ENCODE data around the gene ZNF155. TPM values are rescaled to one million over a fixed set of nuclear protein-coding genes. Genes with fewer than 3 reads are reported as not detected.

The ZNF155 gene
- total RNA-seq, result 1 to 10 TPM; 4.2 to 7.2 (median 5.1) TPM

DNA sequence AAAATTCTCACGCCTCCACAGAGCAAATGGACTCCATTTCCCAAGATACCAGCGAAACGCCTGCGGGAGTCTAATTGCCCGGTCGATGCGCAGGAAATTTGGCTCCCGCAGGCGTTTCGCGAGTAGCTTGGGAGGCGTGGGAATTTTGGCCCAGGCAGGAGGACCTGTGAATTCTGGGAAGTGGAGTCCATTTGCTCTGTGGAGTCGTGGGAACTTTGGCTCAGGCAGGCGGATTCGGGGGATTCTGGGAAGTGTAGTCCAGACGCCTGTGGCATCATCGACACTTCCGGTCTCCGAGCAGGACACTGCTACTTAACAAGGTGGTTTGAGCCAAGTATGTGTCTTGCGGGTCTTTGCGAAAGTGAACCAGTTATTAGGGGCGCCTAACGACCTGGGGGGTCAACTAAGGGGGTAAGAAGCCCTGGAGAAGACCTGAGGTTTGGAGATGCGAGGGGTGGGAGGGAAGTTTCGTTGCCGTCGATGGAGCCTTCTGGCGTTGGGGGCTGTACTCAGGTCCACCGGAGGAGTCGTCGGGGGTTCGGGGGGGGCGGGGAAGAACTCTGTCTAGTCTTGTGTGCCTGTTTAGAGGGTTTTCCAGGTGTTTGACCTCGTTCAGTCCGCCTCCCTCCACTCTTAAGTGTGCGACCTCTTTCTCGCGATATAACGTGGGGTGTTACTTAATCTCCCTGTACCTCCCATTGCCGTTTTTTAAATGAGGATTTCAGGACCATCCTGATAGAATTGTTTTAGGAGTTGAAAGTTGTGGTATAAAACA lies at the start of gene ZNF155:
Gene ZNF155, plus strand, starts transcription at position 277 of the 775 bp plus-strand sequence. CDS start 4,356 bp downstream, outside the sequence.
- DNase-seq (ENCODE audit: low spot score in 2 of 2), result peak; percentile 76 to 87
- TF ChIP-seq POLR2A (IDR thresholded peaks at IDR 0.05), result peak in 1 of 2 donors; percentile 17
- TF ChIP-seq EP300 (IDR thresholded peaks at IDR 0.05), result peak in 1 of 2 donors; percentile 81
- TF ChIP-seq, protein P1, sequence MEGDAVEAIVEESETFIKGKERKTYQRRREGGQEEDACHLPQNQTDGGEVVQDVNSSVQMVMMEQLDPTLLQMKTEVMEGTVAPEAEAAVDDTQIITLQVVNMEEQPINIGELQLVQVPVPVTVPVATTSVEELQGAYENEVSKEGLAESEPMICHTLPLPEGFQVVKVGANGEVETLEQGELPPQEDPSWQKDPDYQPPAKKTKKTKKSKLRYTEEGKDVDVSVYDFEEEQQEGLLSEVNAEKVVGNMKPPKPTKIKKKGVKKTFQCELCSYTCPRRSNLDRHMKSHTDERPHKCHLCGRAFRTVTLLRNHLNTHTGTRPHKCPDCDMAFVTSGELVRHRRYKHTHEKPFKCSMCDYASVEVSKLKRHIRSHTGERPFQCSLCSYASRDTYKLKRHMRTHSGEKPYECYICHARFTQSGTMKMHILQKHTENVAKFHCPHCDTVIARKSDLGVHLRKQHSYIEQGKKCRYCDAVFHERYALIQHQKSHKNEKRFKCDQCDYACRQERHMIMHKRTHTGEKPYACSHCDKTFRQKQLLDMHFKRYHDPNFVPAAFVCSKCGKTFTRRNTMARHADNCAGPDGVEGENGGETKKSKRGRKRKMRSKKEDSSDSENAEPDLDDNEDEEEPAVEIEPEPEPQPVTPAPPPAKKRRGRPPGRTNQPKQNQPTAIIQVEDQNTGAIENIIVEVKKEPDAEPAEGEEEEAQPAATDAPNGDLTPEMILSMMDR (IDR thresholded peaks at IDR 0.05), result no peak
- Histone ChIP-seq H3K4me3 (peak within 1 kb of the TSS; percentile 46 to 79 (median 58)), H3K27ac (peak within 1 kb of the TSS; percentile 3 to 85 (median 70)), H3K27me3 (no peaks in the 10 kb centered on the region), H3K36me3 (peaks cover 0 to 33% (median 2%) of the 10 kb centered on the region in 3 donors), H3K9me3 (peaks cover 0 to 50% (median 12%) of the 10 kb centered on the region in 4 donors), H3K4me1 (peaks cover 0 to 14% (median 7%) of the 10 kb centered on the region in 4 donors)
- WGBS, 2 donors, result 1% methylated on average over 39 to 40 of the region's 40 CpGs

DNA sequence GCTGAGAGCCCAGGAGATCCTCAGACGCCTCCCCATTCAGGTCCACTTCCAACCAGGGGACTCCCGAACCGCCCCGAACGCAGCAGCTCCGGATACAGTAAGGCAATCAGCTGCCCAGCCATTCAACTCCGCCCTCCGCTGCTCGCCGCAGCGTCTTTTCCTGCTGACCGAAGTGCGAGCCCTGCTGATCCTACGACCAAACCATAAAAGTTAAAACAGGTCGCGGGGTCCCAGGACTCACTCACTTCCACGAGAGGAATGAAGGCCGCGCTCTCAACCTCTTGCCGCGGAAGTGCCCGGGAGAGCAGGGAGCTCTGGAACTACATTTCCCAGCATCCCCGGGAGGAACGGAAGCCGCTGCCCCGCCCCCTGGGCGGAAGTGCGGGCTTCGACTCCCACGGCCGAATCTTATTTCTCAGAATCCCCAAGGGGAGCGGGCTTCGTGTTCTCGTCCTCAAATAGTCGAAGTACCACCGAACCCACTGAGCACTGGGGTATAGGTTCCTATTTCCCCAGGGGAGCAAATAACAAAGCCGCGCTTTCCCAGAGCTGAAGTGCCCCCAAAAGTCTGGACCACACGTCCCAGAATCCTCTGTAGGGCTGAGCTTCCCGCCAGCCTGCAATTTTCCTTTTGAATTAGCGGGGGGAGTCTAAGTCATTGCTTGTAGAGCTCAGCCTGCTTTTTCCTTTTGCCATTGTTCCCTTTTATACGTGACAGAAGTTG lies 48.8 kb upstream of the ZNF155 start, which contains the start of gene ZNF45:
Gene ZNF45, minus strand, starts transcription at position 298 of the 724 bp plus-strand sequence. CDS start 13,097 bp downstream, outside the sequence.
- H3K27ac ChIP-seq, result peak within 1 kb of the TSS; percentile 43 to 90 (median 80)
- H3K36me3 ChIP-seq, result peaks cover 0 to 32% (median 19%) of the 10 kb centered on the region in 3 donors
- peak within 1 kb of the TSS; percentile 41 to 69 (median 53) for H3K4me3 ChIP-seq
- H3K27me3 ChIP-seq, result no peaks in the 10 kb centered on the region
- H3K4me1 ChIP-seq, result peaks cover 0 to 23% (median 10%) of the 10 kb centered on the region in 4 donors
- no peaks in the 10 kb centered on the region for H3K9me3 ChIP-seq
- 1% methylated on average over 32 to 41 of the region's 42 CpGs for WGBS, 2 donors
- TF ChIP-seq EP300 (IDR thresholded peaks at IDR 0.05), result peak; percentile 22 to 75
- no peak for TF ChIP-seq POLR2A (IDR thresholded peaks at IDR 0.05)
- peak; percentile 69 to 90 for DNase-seq (ENCODE audit: low spot score in 2 of 2)

DNA sequence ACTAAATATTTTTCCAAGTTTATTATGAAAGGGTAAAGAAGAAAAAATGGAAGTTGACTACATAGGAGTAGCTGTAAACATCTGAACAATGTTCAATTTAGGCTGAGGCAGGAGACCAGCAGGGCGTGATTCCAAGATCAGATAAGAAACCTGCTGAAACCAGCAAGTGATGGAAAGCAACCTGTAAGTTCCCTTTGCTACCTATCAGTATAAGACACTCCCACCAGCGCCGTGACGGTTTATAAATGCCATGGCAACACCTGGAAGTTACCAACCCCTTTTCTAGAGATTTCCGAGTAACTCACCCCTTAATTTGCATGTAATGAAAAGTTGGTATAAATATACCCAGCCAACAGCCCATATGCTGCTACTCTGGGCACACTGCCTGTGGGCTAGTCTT lies 47.8 kb upstream of the ZNF155 start:
- TF ChIP-seq POLR2A (IDR thresholded peaks at IDR 0.05) (no peak), EP300 (IDR thresholded peaks at IDR 0.05) (no peak)
- TF ChIP-seq, protein P1 (IDR thresholded peaks at IDR 0.05), result no peak
- Histone ChIP-seq H3K4me3 (no peak overlapping the region), H3K27ac (no peak overlapping the region), H3K36me3 (peaks cover 0 to 21% (median 15%) of the 10 kb centered on the region in 3 donors), H3K9me3 (no peaks in the 10 kb centered on the region), H3K4me1 (peaks cover 0 to 23% (median 10%) of the 10 kb centered on the region in 4 donors), H3K27me3 (no peaks in the 10 kb centered on the region)
- no peak for DNase-seq (ENCODE audit: low spot score in 2 of 2)
- 83 to 88% methylated on average over 5 of the region's 5 CpGs for WGBS, 2 donors

DNA sequence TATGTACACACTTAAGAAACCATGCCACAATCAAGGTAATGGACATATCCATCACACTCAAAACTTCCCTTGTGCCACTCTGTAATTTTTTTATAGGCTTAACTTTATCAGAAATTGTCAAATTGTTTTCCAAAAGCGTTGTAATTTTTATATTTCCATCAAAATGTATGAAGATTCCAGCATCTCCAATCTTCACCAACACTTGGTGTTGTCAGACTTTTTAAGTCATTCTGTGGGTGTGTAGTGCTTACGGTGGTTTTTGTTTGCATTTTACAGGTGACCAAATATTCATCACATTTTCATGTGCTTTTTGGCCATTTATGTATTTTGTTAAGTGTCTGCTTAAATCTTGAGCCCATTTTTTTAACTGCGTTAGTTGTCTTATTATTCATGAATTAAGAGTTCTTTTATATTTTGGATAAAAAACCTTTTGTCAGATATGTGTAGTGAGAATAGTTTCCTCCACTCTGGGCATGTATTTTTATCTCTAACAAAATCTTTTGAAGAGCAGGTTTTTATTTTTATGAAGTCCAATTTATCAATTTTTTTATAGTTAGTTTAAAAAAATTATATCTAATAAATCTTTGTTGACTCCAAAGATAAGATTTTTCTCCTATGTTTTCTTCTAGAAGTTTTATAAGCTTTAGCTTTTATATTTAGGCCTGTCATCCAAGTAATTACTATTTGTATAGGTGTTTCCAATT lies 44.3 kb upstream of the ZNF155 start:
- no peaks in the 10 kb centered on the region for H3K27me3 ChIP-seq
- 75 to 77% methylated on average over 3 of the region's 3 CpGs for WGBS, 2 donors
- no peaks in the 10 kb centered on the region for H3K9me3 ChIP-seq
- TF ChIP-seq EP300 (IDR thresholded peaks at IDR 0.05) (no peak), POLR2A (IDR thresholded peaks at IDR 0.05) (no peak)
- TF ChIP-seq, protein P1 (IDR thresholded peaks at IDR 0.05), result no peak
- H3K27ac ChIP-seq, result no peak overlapping the region
- H3K4me1 ChIP-seq, result peaks cover 0 to 5% (median 2%) of the 10 kb centered on the region in 4 donors
- H3K36me3 ChIP-seq, result no peaks in the 10 kb centered on the region
- no peak overlapping the region for H3K4me3 ChIP-seq
- DNase-seq (ENCODE audit: low spot score in 2 of 2), result no peak

DNA sequence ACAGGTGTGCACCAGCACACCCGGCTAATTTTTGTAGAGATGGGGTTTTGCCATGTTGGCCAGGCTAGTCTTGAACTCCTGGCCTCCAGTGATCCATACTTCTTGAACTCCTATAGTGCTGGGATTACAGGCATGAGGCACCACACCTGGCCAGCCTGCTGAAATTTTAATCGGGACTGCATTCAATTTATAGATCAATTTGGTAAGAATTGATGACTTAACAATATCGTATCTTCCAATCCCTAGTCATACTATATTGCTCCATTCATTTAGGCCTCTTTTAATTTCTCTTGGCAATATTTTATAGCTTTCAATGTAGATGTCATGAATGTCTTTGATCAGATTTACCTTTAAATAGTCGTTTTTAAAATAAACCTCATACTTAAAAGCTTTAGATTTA lies 43.3 kb upstream of the ZNF155 start:
- WGBS, 2 donors, result 75 to 82% methylated on average over 4 of the region's 4 CpGs
- no peak for DNase-seq (ENCODE audit: low spot score in 2 of 2)
- TF ChIP-seq, protein P1 (IDR thresholded peaks at IDR 0.05), result no peak
- TF ChIP-seq POLR2A (IDR thresholded peaks at IDR 0.05) (no peak), EP300 (IDR thresholded peaks at IDR 0.05) (no peak)
- H3K4me1 ChIP-seq, result peaks cover 0 to 3% (median 1%) of the 10 kb centered on the region in 4 donors
- no peaks in the 10 kb centered on the region for H3K36me3 ChIP-seq
- no peaks in the 10 kb centered on the region for H3K27me3 ChIP-seq
- H3K27ac ChIP-seq, result no peak overlapping the region
- no peak overlapping the region for H3K4me3 ChIP-seq
- H3K9me3 ChIP-seq, result no peaks in the 10 kb centered on the region

Data from tibial nerve (tissue), 4 donors.